ENCODE data around the gene LRRC73. TPM values are rescaled to one million over a fixed set of nuclear protein-coding genes. Genes with fewer than 3 reads are reported as not detected.
"Not testable (repeated sequence)": the region's sequence is repeated elsewhere in the genome, so short reads cannot be mapped to it uniquely, and the experiment has no call there.

Gene LRRC73
- total RNA-seq, 1 donor from 2014 or later = 1.5 TPM

DNA sequence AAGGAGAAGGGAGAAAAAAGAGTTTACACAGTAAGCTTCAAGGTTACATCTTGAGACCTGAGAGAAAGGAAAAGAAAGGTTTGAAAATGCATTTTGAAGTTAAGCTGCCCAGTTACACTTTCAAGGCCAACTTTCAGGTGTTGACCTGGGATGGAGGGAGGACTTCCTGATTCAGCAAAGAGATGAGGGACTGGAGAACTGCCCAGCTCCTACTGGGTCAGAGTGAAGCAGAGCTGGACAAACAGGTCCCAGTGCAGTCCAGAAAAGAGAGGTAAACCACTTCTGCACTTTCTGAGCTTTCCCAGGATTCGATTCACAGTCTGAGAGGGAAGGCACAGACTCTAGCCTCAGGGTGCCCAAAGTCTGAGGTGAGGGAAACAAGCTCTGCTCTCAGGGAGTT is 38.7 kb downstream of the LRRC73 start:
- no peak for DNase-seq (ENCODE audit: low spot score)
- intact Hi-C loops (cut with DNase I) = no loop called here

DNA sequence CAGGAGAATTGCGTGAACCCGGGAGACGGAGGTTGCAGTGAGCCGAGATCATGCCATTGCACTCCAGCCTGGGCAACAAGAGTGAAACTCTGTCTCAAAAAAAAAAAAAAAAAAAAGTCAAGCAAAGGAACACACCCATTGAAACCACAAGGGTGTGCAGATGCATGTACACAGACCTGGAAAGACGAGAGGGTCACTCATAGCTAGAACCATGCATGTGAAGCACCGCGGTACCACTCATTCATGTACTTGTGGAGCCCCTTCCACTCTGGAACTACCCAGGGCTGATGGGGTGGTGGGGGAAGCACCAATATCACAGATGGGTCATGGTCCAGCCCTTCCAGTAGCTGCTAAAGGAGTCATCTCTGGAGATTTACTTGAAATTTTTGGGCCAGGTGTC is 40.2 kb downstream of the LRRC73 start:
- intact Hi-C loops (cut with DNase I) = no loop called here
- no peak for DNase-seq (ENCODE audit: low spot score)

DNA sequence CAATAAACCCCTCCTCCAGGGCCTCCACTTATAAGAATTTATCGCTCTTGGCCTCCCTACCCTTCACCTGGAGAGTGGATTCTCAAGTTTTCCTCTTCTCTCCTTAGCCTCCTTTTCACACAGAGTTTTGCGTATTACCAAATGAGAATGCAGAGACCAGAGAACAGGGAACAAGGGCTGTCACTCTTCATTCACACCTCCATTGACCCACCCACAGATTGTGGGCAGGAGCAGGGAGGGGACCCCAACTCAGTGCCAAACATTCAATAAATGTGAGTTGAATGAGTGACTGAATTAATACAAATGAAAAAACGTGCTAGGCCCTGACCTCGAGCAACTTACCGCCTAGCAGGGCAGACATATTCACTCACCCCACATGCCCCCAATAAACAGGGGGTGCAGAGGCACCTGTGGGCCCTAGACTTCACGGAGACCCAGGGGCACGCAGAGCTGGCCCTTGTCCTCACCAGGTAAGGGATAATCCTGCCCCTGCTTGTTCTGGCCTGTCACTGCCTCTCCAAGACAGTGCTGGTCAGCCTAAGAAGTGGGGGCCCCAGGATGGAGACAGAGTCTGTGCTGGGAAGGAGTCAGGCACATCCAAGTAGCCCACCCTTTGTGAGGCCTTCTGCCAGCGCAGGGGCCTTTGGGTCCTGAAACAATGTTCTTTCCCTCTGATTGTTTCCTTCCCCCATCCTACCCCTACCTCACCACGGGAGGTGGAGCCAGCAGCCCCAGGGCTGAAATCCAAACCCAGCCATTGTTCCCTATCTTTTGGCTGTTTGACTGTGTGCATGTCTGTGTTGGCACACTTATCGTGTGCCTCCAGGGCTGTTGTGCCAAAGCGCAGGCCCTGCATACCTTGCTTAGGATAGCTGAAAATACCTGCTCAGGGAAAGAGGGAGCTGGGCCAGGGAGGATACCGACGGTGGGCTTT is 41.1 kb downstream of the LRRC73 start:
- no peak for DNase-seq (ENCODE audit: low spot score)
- intact Hi-C loops (cut with DNase I) = no loop called here

DNA sequence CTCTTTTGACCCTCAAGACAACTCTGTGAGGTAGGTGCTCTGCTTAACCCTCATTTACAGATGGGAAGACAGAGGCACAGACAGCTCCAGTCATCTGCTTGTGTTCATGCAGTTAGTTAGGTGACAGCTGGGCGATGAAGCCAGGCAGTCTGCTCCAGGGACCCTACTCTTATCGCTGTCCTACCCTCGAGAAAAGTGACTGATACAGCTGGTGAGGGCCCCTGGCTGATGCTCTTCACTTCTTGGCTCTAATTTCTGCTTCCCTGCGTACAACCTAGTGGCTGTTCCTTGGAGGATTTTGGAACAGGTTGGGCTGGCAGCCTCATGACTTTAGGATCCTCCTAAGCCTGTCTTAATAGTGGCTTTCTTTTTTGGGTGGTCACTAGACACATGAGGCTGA is 41.9 kb downstream of the LRRC73 start:
- intact Hi-C loops (cut with DNase I) = no loop called here
- DNase-seq (ENCODE audit: low spot score) = no peak

DNA sequence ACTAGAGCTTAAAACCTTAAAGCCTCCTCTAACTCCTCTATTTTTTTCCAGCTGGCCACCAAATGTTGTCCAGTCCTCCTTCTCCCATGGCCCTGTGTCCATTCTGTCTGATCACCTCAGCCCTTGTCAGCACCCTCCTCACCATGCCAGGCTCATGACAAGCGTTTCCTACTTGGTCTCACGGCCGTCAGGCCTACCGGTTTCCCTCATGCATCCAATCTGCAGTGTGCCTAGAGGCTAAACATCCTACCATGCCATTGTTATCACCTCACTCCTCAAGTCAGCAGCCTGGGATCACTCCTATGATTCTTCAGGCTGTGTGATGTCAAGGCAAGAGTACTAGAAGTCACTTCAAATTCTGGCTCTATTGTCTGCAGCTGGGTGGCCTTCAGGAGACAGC is 42.4 kb downstream of the LRRC73 start:
- intact Hi-C loops (cut with DNase I) = no loop called here
- DNase-seq (ENCODE audit: low spot score) = no peak

DNA sequence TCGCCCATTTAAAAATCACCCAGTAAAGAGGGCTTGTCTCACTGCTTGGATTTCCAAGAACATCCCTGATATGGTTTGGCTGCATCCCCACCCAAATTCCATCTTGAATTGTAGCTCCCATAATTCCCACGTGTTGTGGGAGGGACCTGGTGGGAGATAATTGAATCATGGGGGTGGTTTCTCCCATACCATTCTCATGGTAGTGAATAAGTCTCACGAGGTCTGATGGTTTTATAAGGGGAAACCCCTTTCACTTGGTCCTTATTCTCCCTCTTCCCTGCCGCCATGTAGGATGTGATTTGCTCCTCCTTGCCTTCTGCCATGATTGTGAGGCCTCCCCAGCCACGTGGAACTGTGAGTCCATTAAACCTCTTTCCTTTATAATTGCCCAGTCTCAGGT is 42.9 kb downstream of the LRRC73 start:
- intact Hi-C loops (cut with DNase I); DNase-seq (ENCODE audit: low spot score): not testable (repeated sequence)

DNA sequence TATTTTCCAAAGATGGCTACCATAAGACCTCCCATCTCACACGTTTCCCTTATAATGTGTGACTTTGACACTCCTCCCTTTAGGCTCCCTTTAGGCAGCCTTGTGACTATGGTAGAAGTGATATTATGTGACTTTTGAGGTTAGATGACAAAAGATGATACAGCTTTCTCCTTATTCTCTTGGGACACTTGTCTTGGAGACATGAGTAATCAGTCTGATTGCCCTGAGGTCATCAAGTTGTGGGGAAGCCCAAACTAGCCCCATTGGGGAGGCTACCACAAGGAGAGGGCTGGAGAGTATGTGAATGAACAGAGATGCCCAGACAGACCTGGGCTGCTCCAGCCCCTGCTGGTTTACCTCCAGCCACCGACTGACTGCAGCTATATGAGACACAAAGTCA is 44.2 kb downstream of the LRRC73 start:
- intact Hi-C loops (cut with DNase I) = no loop called here
- no peak for DNase-seq (ENCODE audit: low spot score)

DNA sequence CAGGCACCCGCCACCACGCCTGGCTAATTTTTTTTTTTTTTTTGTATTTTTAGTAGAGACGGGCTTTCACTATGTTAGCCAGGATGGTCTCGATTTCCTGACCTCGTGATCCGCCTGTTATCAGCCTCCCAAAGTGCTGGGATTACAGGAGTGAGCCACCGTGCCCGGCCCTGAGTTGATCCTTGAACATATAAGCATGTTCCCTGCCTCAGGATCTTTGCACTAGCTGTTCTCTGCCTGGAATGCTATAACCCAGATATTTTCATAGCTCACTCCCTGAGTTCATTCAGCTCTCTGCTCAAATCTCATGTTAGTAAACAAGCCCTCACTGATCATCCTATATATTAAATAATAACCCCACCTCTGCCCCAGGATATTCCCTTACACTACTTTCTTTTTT is 45.8 kb downstream of the LRRC73 start:
- intact Hi-C loops (cut with DNase I) = no loop called here

DNA sequence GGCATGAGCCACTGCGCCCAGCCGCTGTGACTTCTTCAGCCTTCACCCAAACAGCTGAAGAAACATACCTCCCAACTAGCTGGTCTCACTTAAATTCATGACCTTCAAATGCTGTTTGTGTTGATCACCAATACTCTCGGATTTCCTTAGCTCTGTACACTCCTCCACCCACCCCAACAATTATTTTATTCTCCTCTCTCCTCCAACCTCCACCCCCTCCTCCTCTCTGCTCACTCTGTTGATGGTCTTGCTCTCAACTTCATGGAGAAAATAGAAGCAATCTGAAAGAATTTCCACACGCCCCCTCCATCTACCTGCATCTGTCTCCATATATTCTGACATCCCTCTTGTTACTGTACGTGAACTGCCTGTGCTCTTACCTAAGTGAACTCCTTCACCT is 48.2 kb downstream of the LRRC73 start:
- intact Hi-C loops (cut with DNase I) = no loop called here
- no peak for DNase-seq (ENCODE audit: low spot score)

More for the DNA sequence above, 45.8 kb downstream of the LRRC73 start:
- no peak for DNase-seq (ENCODE audit: low spot score)

DNA sequence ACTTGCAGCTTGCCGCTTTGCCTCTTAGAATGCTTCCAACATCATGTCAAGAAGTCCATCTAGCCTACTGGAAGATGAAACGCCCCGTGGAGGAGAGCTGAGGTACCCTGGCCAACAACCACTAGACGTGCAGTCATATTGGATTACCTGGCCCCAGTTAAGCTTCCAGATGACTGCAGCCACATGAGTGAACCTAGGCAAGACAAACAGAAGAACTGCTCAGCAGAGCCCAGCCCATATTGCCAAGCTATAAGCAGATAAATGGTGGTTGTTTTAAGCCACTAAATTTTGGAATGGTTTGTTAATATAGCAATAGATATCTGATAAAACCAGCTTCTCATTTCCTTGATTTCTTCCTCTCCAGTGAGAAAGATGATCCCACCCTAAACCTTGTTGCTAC is 50.1 kb downstream of the LRRC73 start:
- intact Hi-C loops (cut with DNase I) = no loop called here
- DNase-seq (ENCODE audit: low spot score) = no peak

DNA sequence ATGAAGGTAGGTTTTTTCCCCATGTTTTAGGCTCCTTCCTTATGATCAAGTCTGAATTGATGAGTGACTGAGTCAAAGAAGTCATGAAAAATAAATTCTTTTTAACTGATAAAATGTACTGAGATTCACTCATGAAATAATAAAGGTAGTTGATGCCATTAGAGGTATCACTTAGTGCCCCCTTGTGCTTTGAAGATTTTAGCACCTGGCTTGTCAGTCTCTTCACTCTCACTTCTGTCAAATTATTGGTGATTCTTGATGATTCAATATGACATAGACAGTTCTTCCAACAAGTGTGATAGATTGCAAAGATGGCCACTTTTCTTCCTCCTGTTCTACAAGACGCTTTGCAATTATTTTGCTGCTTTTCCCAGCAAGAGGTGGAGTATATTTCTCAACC is 50.6 kb downstream of the LRRC73 start:
- intact Hi-C loops (cut with DNase I) = loop anchor here (10.0 kb wide), 1 partner anchor 75 kb away; no protein-coding TSS in a partner anchor

DNA sequence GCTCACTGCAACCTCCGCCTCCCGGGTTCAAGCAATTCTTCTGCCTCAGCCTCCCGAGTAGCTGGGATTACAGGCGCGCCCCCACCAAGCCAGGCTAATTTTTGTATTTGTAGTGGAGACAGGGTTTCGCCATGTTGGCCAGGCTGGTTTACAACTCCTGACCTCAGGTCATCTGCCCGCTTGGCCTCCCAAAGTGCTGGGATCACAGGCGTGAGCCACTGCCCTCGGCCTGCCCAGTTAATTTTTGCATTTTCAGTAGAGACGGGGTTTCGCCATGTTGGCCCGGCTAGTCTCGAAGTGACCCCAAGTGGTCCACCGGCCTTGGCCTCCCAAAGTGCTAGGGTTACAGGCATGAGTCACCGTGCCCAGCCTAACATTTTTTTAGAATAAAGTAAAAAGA is 52.0 kb downstream of the LRRC73 start:
- intact Hi-C loops (cut with DNase I) = loop anchor here (10.0 kb wide), 1 partner anchor 73 kb away; no protein-coding TSS in a partner anchor
- DNase-seq (ENCODE audit: low spot score) = not testable (repeated sequence)

More for the DNA sequence above, 50.6 kb downstream of the LRRC73 start:
- DNase-seq (ENCODE audit: low spot score) = no peak

DNA sequence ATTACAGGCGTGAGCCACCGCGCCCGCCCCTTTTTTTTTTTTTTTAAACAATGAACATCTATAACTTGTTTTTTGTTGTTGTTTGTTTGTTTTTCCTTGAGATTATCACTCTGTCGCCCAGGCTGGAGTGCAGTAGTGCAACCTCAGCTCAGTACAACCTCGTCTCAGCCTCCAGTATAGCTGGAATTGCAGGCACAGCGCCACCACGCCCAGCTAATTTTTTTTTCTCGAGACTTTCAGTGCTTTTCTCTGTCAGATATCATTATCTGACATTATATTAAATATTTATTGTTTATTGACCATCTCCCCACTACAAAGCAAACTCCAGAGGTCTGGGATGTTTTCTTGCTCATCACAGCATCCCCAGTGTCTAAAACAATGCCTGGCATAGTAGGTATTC is 52.5 kb downstream of the LRRC73 start:
- intact Hi-C loops (cut with DNase I) = loop anchor here (10.0 kb wide), 1 partner anchor 73 kb away; no protein-coding TSS in a partner anchor
- DNase-seq (ENCODE audit: low spot score) = no peak

Other genes starting within 250 kb of the LRRC73 start
- gene SLC22A7, start 212.1 kb downstream of the LRRC73 start, total RNA-seq = not detected
- 11.2 TPM for gene CRIP3, start 201.5 kb downstream of the LRRC73 start, total RNA-seq
- 13.8 TPM for gene ZNF318, start 140.7 kb downstream of the LRRC73 start, total RNA-seq
- gene ABCC10, start 82.8 kb downstream of the LRRC73 start, total RNA-seq = 9.3 TPM
- 2.9 TPM for gene DLK2, start 54.8 kb downstream of the LRRC73 start, total RNA-seq
- gene TJAP1, start 32.8 kb downstream of the LRRC73 start, total RNA-seq = 25.1 TPM
- gene YIPF3, start 6.6 kb upstream of the LRRC73 start, total RNA-seq = 65.7 TPM
- gene POLR1C, start 6.7 kb upstream of the LRRC73 start, total RNA-seq = 14.8 TPM
- gene XPO5, start 65.7 kb upstream of the LRRC73 start, total RNA-seq = 20.3 TPM
- gene POLH, start 65.8 kb upstream of the LRRC73 start, total RNA-seq = 9.8 TPM
- 27.9 TPM for gene GTPBP2, start 118.9 kb upstream of the LRRC73 start, total RNA-seq
- gene MAD2L1BP, start 125.5 kb upstream of the LRRC73 start, total RNA-seq = 25.5 TPM
- gene RSPH9, start 134.7 kb upstream of the LRRC73 start, total RNA-seq = 0.24 TPM
- 38.4 TPM for gene MRPS18A, start 177.4 kb upstream of the LRRC73 start, total RNA-seq

Data from cardiac septum (tissue), 1 donor.